Measurements from ENCODE around the gene ATXN1.
A peak's percentile ranks its signal among the peaks of the same experiment; 100 is the strongest.
"Not testable (repeated sequence)": the region's sequence is repeated elsewhere in the genome, so short reads cannot be mapped to it uniquely, and the experiment has no call there.

ATXN1 gene

DNA sequence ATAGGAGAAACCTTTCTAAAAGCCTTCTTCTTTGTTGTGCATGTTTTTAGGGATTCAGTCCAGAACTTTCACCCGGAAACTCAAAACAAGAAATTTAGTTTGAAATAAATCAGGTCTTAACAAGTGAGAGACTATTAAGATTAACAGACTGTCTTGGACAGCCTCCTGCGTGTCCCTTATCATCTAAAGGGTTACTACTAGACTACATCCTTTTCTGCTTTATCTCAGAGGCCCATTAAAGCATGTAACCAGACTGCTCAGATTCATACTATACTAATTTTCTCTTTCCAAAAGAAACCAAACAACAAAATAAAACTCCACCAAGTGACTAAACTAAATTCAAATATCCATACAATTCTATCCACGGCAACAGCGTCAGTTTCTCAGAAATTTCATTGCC, 349.1 kb downstream of the ATXN1 start:
- H3K27me3 Mint-ChIP-seq (ENCODE audit: low read depth, poor library complexity) = no peaks in the 10 kb centered on the region
- DNase-seq = no peak
- no peaks in the 10 kb centered on the region for H3K4me1 Mint-ChIP-seq
- no peak overlapping the region for H3K4me3 Mint-ChIP-seq
- no peak overlapping the region for H3K27ac Mint-ChIP-seq
- H3K9me3 Mint-ChIP-seq = no peaks in the 10 kb centered on the region
- no peaks in the 10 kb centered on the region for H3K36me3 Mint-ChIP-seq (ENCODE audit: low read depth)
- TF ChIP-seq, protein P1, sequence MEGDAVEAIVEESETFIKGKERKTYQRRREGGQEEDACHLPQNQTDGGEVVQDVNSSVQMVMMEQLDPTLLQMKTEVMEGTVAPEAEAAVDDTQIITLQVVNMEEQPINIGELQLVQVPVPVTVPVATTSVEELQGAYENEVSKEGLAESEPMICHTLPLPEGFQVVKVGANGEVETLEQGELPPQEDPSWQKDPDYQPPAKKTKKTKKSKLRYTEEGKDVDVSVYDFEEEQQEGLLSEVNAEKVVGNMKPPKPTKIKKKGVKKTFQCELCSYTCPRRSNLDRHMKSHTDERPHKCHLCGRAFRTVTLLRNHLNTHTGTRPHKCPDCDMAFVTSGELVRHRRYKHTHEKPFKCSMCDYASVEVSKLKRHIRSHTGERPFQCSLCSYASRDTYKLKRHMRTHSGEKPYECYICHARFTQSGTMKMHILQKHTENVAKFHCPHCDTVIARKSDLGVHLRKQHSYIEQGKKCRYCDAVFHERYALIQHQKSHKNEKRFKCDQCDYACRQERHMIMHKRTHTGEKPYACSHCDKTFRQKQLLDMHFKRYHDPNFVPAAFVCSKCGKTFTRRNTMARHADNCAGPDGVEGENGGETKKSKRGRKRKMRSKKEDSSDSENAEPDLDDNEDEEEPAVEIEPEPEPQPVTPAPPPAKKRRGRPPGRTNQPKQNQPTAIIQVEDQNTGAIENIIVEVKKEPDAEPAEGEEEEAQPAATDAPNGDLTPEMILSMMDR (IDR thresholded peaks at IDR 0.05) = no peak

DNA sequence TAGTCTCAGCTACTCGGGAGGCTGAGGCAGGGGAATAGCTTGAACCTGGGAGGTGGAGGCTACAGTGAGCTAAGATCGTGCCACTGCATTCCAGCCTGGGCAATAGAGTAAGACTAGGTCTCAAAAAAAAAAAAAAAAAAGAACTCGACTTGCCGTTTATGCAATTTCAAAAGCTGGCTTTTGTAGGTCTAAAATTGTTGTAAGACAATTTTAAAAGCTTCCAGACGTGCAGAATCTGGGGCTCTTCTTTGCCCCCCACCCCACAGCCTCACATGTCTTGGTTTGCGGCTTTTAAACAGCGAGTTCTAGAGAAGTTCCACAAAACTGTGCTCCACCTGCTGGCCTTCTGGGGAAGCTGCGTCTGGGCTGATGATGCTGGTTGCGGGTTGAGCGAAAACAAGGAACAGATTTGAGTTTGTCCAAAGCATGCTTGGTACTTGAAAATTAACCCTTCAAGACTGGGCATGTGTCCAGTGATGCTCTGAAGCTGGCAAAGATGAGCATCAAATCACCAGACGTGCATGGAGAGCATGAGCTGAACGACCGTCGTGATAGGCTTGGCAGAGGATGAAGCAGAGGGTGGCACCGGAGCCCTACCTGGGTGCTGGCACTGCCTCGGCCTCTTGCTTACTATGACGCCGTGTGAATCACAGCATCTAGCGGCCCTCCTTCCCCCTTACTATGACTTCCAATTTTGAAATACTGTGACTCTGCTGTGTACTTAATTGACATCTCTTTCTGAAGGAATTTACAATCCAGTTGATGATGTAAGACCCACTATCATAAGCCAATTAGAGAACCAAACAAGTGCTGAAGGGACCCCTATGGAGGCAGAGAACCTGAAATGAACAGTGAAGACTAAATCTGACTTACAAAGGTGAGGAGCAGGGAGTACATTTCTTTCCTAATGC, 351.5 kb downstream of the ATXN1 start:
- no peak overlapping the region for H3K27ac Mint-ChIP-seq
- H3K4me3 Mint-ChIP-seq = no peak overlapping the region
- TF ChIP-seq, protein P1 (IDR thresholded peaks at IDR 0.05) = peak; percentile 61
- H3K27me3 Mint-ChIP-seq (ENCODE audit: low read depth, poor library complexity) = peaks cover 4% of the 10 kb centered on the region
- H3K36me3 Mint-ChIP-seq (ENCODE audit: low read depth) = no peaks in the 10 kb centered on the region
- H3K9me3 Mint-ChIP-seq = no peaks in the 10 kb centered on the region
- peak; percentile 59 for DNase-seq
- H3K4me1 Mint-ChIP-seq = peaks cover 10% of the 10 kb centered on the region

DNA sequence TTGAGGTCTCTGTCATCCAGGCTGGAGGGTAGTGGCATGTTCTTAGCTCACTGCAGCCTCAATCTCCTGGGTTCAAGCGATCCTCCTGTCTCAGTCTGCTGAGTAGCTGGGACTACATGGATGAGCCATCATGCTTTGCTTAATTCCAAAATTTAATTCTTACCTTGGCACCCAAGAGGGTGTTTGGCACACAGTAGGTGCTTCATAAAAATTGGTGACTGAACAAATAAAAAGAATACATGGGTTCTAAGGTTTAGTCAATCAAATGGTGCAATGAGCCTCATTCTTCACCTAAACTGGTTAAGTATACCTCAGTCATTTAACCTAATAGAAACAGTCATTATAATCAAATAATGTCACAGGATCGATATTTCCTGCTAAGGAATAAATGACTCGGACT, 352.5 kb downstream of the ATXN1 start:
- Mint-ChIP-seq H3K9me3 (no peaks in the 10 kb centered on the region), H3K27ac (no peak overlapping the region), H3K4me1 (peaks cover 19% of the 10 kb centered on the region)

DNA sequence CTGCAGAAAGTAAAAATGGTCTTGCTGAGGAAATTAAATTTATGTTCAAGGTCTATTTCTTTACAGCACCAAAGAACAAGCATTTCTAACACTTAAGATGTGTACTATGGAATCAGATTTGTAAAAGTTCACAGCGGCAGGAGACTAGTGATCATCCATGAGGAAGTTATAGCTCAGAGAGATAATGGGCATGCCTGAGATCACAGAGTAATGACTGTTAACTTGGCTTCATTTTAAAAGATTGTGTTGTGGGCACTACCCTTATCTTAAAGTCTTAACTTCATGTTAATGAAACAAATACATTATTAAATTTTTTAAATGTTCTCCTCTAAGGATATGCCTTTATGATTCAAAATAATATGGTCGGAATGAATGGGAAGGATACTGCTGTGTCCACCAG, 354.3 kb downstream of the ATXN1 start:
- TF ChIP-seq, protein P1 (IDR thresholded peaks at IDR 0.05) = no peak
- H3K36me3 Mint-ChIP-seq (ENCODE audit: low read depth) = peaks cover 9% of the 10 kb centered on the region
- peaks cover 6% of the 10 kb centered on the region for H3K27me3 Mint-ChIP-seq (ENCODE audit: low read depth, poor library complexity)
- H3K4me1 Mint-ChIP-seq = peaks cover 22% of the 10 kb centered on the region
- no peak for DNase-seq
- H3K9me3 Mint-ChIP-seq = peaks cover 6% of the 10 kb centered on the region
- no peak overlapping the region for H3K4me3 Mint-ChIP-seq
- no peak overlapping the region for H3K27ac Mint-ChIP-seq

More for the DNA sequence above, 352.5 kb downstream of the ATXN1 start:
- peaks cover 6% of the 10 kb centered on the region for H3K27me3 Mint-ChIP-seq (ENCODE audit: low read depth, poor library complexity)
- H3K4me3 Mint-ChIP-seq = no peak overlapping the region
- TF ChIP-seq, protein P1 (IDR thresholded peaks at IDR 0.05) = no peak
- DNase-seq = no peak
- H3K36me3 Mint-ChIP-seq (ENCODE audit: low read depth) = peaks cover under 1% of the 10 kb centered on the region

DNA sequence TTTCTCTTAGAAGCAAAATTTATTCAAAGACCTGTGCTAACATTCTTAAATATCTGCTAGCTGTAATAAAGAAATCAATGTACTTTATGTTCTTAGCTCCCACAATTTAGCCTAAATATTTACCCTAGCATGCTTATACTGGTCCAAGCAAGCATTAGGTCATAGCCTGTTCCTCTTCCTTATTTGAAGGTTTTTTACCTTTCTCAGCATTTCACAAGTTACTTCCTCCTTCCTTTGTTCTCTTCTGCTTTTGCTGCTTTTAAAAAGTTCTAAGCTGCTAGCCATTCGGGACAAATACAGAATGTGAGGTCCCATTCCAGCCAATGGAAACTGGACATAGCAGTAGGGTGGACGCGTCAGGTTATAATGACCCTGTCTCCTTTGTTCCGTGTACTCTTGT, 354.7 kb downstream of the ATXN1 start:
- Mint-ChIP-seq H3K36me3 (ENCODE audit: low read depth) (peaks cover 13% of the 10 kb centered on the region), H3K9me3 (peaks cover 11% of the 10 kb centered on the region), H3K4me1 (peaks cover 22% of the 10 kb centered on the region)
- not testable (repeated sequence) for H3K27ac Mint-ChIP-seq; H3K27me3 Mint-ChIP-seq (ENCODE audit: low read depth, poor library complexity); H3K4me3 Mint-ChIP-seq; DNase-seq

DNA sequence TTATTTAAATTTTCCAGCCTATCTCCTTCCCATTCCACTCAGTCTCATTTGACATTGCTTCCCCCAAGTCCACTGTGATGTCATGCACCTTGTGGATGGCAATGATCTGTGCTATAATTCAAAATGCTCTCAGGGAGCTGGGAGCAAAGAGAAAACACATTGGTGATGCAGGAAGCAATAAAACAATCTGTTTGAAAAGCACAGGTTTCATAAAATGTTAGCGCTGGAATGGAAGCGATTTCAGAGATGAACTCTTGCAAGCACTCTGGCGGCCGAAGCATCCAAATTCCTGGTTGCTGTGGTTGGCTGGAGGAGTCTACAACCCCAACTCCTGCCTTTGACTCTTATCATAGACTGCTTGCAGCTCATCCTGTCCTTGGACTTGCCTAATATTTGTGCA, 355.9 kb downstream of the ATXN1 start:
- Mint-ChIP-seq H3K27me3 (ENCODE audit: low read depth, poor library complexity) (peaks cover 10% of the 10 kb centered on the region), H3K4me1 (peaks cover 22% of the 10 kb centered on the region), H3K9me3 (peaks cover 21% of the 10 kb centered on the region), H3K36me3 (ENCODE audit: low read depth) (peaks cover 14% of the 10 kb centered on the region), H3K27ac (no peak overlapping the region), H3K4me3 (no peak overlapping the region)
- DNase-seq = no peak
- TF ChIP-seq, protein P1 (IDR thresholded peaks at IDR 0.05) = no peak
